Body of pancreas (tissue), 4 donors: ENCODE data around the gene WIF1.

Experiments
- CTCF ChIP-seq, 7 experiments: fragments of 450-650 bp in 4 of 7; fragments of 200-600 bp in 3 of 7; sonication (generic) in 3 of 7; IDR thresholded peaks; one replicate each; pipeline ENCODE4 v1.5.1; 2016 to 2019; ENCODE audit warnings: antibody characterized with exemption in 7 of 7
- POLR2A ChIP-seq, 3 donors: fragments of 450-650 bp; IDR thresholded peaks; one replicate each; pipeline ENCODE4 v1.6.1; 2016; ENCODE audit warnings: antibody characterized with exemption in 3 of 3, mild to moderate bottlenecking in 2 of 3

DNA sequence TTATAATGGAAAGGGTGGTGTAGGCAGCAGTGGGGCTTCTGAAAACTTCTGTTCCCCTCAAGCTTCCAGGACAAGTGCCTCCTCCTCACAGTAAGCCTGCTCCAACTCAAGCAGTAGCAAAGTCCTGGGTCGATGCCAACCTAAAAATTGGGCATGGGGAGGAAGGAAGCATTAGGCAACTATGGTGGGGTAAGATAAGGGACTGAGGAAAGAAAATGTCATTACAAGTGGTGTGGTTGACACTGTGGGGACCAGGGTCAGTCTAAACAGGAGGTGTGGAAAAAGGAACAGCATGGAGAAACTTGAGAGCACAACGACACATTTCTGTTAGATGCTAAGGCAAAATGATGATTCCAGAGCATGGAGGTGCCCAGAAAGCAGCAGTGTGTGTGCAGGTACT, 34.9 kb downstream of the WIF1 start:
- TF ChIP-seq CTCF (IDR thresholded peaks at IDR 0.05) (no peak), POLR2A (IDR thresholded peaks at IDR 0.05) (no peak)
